Stimulated activated CD8-positive, alpha-beta memory T cell treated with anti-CD3 and anti-CD28 coated beads, Interleukin-7, amount 100 ng/mL, for 48 hours (primary cell): ENCODE measurements around the gene RHBDD3.
"Not testable (repeated sequence)": the region's sequence is repeated elsewhere in the genome, so short reads cannot be mapped to it uniquely, and the experiment has no call there.

Experiments used
- DNase-seq, 2 donors: peaks; one replicate each; pipeline ENCODE4 v3.0.0-alpha.2; 2020; ENCODE audit warnings: low read depth in 1 of 2; ENCODE audit errors: extremely low read depth in 1 of 2

RHBDD3 gene

DNA sequence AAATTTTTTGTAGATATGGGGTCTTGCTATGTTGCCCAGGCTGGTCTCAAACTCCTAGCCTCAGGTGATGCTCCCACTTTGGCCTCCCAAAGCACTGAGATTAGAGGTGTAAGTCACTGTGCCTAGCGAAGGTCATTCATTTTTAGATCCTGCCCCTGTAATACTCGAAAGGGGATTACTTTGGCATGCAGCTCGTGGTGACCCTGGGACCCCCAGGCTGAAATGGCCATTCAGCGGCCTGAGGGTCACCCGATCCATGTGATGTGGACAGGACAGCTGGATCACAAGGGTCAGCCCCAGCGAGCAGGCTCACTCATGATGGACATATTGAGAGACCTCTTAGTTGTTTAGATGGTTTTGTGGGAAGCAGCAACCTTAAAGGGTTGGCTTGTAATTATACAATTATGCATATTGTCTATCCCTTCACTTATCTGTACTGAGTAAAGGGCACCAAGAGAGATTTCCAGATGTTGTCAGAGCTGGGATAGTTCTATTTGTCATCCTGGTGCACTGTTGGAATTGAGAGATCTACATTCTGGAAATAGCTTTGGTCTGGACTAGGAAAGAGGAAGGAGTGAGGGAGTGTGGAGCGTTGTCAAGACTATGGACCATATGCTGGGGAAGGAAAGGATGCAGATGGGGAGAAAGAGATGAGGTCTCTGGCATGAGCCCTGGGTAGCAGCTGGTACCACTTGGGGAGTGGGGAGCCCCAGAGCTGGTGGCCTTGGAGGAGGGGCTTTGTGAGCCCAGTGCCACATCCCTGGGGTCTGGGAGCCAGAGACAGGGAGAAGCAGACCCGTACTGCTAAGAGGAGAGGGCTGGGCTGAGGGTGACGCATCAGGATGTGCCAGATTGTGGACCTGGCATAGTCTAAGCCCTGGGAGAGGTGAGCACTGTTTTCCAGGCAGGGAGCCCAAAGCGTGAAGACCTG lies 15.5 kb downstream of the RHBDD3 start:
- DNase-seq: no peak

- DNase-seq: no peak
Observed at GRCh38 chr22:29251265-29251664, 16.5 kb downstream of the RHBDD3 start.

DNA sequence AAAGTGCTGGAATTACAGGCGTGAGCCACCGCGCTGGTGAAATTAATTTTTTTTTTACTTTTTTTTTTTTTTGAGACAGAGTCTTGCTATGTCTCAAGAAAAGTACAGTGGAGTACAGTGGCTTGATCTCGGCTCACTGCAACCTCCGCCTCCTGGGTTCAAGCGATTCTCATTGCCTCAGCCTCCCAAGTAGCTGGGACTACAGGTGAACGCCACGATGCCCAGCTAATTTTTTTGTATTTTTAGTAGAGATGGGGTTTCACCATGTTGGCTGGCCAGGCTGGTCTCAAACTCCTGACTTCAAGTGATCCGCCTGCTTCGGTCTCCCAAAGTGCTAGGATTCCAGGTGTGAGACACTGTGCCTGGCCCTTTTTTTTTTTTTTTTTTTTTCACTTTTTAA lies 19.9 kb downstream of the RHBDD3 start:
- not testable (repeated sequence) for DNase-seq

- DNase-seq: peak; percentile 34 to 37
Observed at GRCh38 chr22:29245626-29246385, 22.0 kb downstream of the RHBDD3 start.

GRCh38 chr22:29244785-29245625 lies 22.8 kb downstream of the RHBDD3 start:
- no peak for DNase-seq

DNA sequence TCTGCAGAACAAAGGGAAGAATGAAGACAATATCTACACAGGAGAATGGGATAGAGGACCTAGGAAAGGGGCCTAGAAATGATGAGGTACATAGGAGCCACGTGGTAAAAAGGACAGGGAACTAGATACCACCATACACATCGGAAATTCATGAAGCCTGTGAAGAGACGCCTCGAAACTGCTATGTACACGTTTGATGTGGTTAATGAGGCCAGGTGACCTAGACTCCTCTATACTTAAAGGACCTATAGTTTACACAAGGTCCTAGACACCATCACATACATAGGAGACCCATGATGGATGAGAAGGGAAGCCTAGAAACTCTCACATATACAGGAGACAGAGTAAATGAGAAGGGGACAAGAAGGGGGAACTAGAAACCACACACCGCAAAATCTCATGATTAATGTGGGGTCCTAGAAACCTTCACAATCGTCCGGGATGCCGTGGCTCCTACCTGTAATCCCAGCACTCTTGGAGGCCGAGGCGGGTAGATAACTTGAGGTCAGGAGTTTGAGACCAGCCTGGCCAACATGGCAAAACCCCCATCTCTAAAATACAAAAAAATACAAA lies 23.8 kb downstream of the RHBDD3 start:
- DNase-seq: no peak

- DNase-seq: not testable (repeated sequence)
Observed at GRCh38 chr22:29240481-29240880, 27.3 kb downstream of the RHBDD3 start.

DNA sequence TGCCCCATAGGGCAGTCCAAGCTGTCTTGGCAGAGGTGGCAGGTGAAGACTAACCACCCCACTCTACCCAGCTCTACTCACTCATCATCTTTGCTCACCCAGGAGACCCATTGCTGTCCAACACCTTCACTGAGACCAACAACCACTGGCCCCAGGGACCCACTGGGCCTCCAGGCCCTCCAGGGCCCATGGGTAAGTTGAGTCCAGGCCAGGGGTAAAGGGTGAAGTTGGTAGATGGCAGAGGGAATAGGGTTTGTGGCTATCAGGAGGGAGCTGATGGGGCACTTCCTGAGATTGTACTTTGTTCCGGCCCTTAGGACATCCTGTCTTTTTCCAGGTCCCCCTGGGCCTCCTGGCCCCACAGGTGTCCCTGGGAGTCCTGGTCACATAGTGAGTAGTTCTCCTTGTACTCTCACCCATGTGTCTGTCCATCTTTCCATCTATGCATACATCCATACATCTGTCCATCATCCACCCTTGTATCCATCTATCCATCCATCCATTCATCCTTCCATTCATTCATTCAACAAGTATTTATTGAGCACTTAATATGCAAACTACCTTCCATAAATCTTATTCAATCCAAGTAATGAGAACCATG lies 34.4 kb downstream of the RHBDD3 start:
- DNase-seq: no peak

- DNase-seq: no peak
Observed at GRCh38 chr22:29231971-29232959, 35.5 kb downstream of the RHBDD3 start.

DNA sequence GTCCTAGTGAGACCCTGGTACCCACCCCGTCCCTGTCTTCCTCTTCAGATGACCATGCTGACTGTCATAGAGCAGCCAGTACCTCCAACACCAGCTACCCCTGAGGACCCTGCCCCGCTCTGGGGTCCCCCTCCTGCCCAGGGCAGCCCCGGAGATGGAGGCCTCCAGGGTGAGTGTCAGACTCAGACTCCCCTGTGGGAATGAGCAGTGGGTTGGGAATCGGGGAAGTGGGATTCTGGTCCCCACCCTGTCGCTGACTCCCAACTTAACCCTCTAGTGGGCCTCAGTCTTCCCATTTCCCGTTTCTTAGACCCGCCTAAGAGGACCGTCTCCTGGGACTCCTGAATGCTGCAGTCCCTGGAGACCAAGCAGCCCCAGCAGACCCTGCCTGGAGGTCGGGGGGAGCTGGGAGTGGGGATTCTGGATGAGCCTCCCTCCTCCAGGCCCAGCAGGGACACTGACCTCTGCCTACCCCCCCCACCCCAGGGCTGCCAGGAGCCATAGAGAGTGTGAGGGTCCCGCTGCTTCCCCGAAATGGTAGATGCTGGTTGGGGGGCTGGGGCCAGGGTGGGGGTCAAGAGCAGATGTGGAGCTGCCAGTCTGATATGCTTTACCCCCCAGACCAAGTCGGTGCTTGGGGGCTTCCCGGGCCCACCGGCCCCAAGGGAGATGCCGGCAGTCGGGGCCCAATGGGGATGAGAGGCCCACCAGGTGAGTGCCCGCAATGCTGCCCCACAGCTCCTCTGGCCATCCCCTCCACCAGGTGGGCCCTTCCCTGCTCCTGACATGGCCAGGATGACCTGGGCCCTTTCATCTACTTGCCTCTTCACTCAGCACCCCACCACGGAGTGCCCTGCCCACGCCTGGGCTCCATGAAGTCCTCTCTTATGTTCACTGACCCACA lies 36.6 kb downstream of the RHBDD3 start:
- DNase-seq: no peak

- DNase-seq: no peak
Observed at GRCh38 chr22:29226351-29226981, 41.3 kb downstream of the RHBDD3 start.

DNA sequence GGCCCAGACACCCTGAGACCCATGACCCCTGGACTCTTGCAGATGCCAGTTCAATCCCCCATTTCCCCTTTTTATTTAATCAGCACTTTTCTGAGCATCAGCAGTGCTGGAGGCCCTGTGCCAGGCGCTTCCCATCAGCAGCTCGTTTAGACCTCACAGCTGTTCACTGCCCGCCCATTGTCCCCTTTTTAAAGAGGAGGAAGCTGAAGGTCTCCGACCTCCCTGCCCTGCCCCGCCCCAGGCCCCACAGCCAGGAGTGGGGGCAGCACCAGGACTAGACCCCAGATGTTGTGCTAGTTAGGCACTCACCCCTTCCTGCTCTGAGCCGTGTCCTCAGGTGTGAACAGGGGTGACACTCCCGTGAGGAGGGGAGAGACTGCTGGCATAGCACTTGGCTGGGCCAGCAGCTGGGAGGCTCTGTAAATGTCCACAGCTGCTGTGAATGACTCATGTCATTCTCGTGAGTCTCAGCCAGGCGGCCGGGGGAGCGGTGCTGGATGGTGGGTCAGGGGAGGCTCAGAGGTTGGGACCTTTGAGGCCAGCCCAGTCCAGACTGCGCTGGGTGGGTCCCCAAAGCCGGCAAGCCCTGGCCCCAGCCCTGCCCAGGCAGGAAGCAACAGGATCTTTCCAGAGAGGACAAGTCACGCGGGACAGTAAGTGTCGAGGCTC lies 42.2 kb downstream of the RHBDD3 start:
- no peak for DNase-seq

- DNase-seq: no peak
Observed at GRCh38 chr22:29224859-29225410, 42.8 kb downstream of the RHBDD3 start.

GRCh38 chr22:29224121-29224858 lies 43.5 kb downstream of the RHBDD3 start:
- DNase-seq: no peak

- DNase-seq: no peak
Observed at GRCh38 chr22:29219881-29220670, 47.7 kb downstream of the RHBDD3 start.
